Measurements from ENCODE around the gene HSDL2.

DNA sequence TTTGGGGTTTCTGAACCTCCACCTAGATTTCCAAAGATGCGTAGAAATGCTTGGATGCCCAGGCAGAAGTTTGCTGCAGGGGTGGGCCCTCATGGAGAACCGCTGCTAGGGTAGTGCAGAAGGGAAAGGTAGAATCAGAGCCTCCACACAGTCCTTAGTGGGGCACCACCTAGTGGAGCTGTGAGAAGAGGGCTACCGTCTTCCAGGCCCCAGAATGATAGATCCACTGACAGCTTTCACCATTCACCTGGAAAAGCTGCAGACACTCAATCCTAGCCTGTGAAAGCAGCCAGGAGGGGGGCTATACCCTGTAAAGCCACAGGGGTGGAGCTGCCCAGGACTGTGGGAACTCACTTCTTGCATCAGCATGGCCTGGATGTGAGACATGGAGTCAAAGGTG, 13.3 kb upstream of the HSDL2 start:
- TF ChIP-seq POLR2A (IDR thresholded peaks at IDR 0.05; ENCODE audit: low read length) = no peak
- TF ChIP-seq GATA1 (IDR thresholded peaks at IDR 0.05; ENCODE audit: low read depth, low read length) = no peak
